Immature natural killer cell (primary cell): ENCODE measurements around the gene WNK1. TPM values are rescaled to one million over a fixed set of nuclear protein-coding genes. Genes with fewer than 3 reads are reported as not detected.
A peak's percentile ranks its signal among the peaks of the same experiment; 100 is the strongest.

ENCODE experiments used
- DNase-seq, 3 donors: peaks; one replicate each; pipeline ENCODE4 v3.0.0; 2022; ENCODE audit warnings: mixed read lengths in 1 of 3
- H3K27ac Mint-ChIP-seq, 6 donors: one replicate each; pipeline ENCODE4 v1.8.0; 2020; ENCODE audit warnings: mixed read lengths in 6 of 6, mild to moderate bottlenecking in 5 of 6, inconsistent platforms in 4 of 6, moderate library complexity in 3 of 6
- H3K27me3 Mint-ChIP-seq, 3 donors: one replicate each; pipeline ENCODE4 v1.8.0; 2020 to 2021; ENCODE audit warnings: low read depth in 3 of 3, mild to moderate bottlenecking in 3 of 3, mixed read lengths in 3 of 3, moderate library complexity in 3 of 3, inconsistent platforms in 1 of 3
- H3K36me3 Mint-ChIP-seq, 3 donors: one replicate each; pipeline ENCODE4 v1.8.0; 2020; ENCODE audit warnings: mixed read lengths in 3 of 3, inconsistent platforms in 2 of 3, mild to moderate bottlenecking in 2 of 3
- H3K4me1 Mint-ChIP-seq, 2 donors: one replicate each; pipeline ENCODE4 v1.8.0; 2020; ENCODE audit warnings: inconsistent platforms in 2 of 2, mild to moderate bottlenecking in 2 of 2, mixed read lengths in 2 of 2, moderate library complexity in 1 of 2
- H3K4me3 Mint-ChIP-seq, 5 donors: one replicate each; pipeline ENCODE4 v1.8.0; 2020; ENCODE audit warnings: mild to moderate bottlenecking in 5 of 5, mixed read lengths in 5 of 5, inconsistent platforms in 3 of 5, moderate library complexity in 3 of 5
- H3K9me3 Mint-ChIP-seq, 6 donors: one replicate each; pipeline ENCODE4 v1.8.0; 2020; ENCODE audit warnings: mild to moderate bottlenecking in 6 of 6, mixed read lengths in 6 of 6, inconsistent platforms in 4 of 6, moderate library complexity in 3 of 6
- polyA plus RNA-seq, 3 donors: library from polyadenylated mRNA; unstranded; fragments of 300-500 nt; fragmentation: Illumina TruSeq; gene quantifications; one replicate each; pipeline ENCODE4 v1.2.3, GENCODE V29; 2021

The WNK1 gene
- polyA plus RNA-seq, 3 donors from 2014 or later, result 7.5 to 46.5 (median 8.6) TPM

DNA sequence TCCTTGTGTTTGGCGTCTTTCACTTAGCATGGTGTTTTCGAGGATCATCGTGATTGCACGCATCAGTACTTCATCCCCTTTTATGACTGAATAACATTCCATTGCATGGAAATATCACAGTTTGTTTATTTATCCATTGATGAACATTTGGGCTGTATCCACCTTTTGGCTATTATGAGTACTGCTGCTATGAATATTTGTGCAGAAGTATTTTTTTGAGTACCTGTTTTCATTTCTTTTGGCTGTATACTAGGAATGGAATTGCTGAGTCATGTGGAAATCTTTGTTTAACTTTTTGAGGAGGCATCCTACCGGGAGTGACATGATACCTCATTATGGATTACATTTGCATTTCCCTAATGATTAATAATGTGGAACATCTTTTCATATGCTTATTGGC lies 66.4 kb downstream of the WNK1 start:
- Mint-ChIP-seq H3K4me3 (no peak overlapping the region), H3K27ac (peak overlapping the region in 1 of 6 donors; percentile 45), H3K36me3 (peaks cover 0 to 13% (median 5%) of the 10 kb centered on the region in 3 donors), H3K9me3 (peaks cover 0 to 6% (median 0%) of the 10 kb centered on the region in 6 donors), H3K27me3 (no peaks in the 10 kb centered on the region), H3K4me1 (peaks cover 35 to 45% of the 10 kb centered on the region in 2 donors)
- DNase-seq, result no peak

DNA sequence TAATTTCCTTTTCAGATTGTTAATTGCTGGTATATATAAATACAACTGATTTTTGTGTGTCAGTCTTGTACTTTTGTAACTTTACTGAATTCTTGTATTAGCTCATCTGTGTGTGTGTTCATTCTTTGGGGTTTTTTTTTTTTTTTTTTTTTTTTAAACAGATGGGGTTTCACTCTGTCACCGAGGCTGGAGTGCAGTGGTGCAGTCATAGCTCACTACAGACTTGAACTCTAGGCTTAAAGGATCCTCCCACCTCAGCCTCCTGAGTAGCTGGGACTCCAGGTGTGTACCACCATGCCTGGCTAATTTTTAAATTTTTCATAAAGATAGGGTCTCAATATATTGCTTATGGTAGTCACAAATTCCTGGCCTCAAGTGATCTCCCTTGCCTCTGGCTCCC lies 68.0 kb downstream of the WNK1 start:
- peaks cover 36 to 58% of the 10 kb centered on the region in 2 donors for H3K4me1 Mint-ChIP-seq
- H3K36me3 Mint-ChIP-seq, result peaks cover 0 to 13% (median 5%) of the 10 kb centered on the region in 3 donors
- peak overlapping the region in 5 of 6 donors; percentile 11 to 71 (median 32) for H3K27ac Mint-ChIP-seq
- no peak overlapping the region for H3K4me3 Mint-ChIP-seq
- peaks cover 0 to 6% (median 0%) of the 10 kb centered on the region in 6 donors for H3K9me3 Mint-ChIP-seq
- DNase-seq, result no peak
- peaks cover 0 to 2% (median 0%) of the 10 kb centered on the region in 3 donors for H3K27me3 Mint-ChIP-seq

DNA sequence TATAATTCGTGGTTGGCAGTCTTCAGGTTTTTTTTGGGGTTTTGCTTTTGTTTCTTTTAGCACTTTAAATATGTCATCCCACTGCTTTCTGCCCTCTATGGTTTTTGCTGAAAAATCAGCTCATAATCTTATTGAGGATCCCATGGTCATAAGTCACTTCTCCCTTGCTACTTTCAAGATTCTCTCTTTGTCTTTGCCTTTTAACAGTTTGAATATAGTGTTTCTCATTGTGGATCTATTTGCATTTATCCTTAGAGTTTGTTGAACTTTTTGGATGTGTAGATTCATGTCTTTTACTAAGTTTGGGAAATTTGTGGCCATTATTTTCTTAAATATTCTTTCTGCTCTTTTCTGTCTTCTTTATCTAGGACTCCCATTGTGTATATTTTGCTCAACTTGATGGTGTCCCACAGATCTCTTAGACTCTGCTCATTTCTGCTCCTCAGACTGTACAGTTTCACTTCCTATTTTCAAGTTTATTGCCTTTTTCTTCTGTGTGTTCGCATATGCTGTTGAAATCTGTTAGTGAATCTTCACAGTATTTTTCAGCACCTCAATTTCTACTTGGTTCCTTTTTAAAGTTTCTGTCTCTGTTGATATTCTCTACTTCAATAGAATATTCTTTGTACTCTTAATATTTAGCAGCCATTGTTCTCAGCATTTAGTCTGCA lies 70.8 kb downstream of the WNK1 start:
- H3K27ac Mint-ChIP-seq, result peak overlapping the region; percentile 1 to 88 (median 24)
- peaks cover 0 to 6% (median 0%) of the 10 kb centered on the region in 6 donors for H3K9me3 Mint-ChIP-seq
- peaks cover 0 to 9% (median 0%) of the 10 kb centered on the region in 3 donors for H3K36me3 Mint-ChIP-seq
- H3K4me1 Mint-ChIP-seq, result peaks cover 35 to 66% of the 10 kb centered on the region in 2 donors
- H3K27me3 Mint-ChIP-seq, result peaks cover 0 to 2% (median 0%) of the 10 kb centered on the region in 3 donors
- DNase-seq, result no peak
- H3K4me3 Mint-ChIP-seq, result peak overlapping the region in 2 of 5 donors; percentile 7 to 8

DNA sequence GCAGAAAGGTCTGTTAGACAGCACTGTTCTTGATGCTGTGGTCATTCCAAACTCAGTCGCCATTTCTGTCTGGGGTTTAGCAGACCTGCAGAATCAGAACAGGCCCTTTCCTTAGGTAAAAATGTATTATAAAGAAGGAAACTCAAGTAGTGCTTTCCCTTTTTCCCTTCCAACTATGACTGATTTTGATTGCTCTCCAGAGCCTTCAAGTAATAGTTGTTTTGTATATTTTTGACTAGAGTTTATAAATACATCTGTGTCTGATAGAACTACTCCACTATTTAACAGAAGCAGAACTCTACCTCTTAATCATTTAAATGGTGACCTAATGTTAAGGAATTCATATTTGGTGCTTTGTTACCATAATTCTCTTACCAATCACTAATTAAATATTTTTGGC lies 74.0 kb downstream of the WNK1 start:
- H3K4me1 Mint-ChIP-seq, result peaks cover 22 to 62% of the 10 kb centered on the region in 2 donors
- peaks cover 0 to 2% (median 2%) of the 10 kb centered on the region in 3 donors for H3K27me3 Mint-ChIP-seq
- H3K4me3 Mint-ChIP-seq, result no peak overlapping the region
- DNase-seq, result no peak
- H3K36me3 Mint-ChIP-seq, result peaks cover 5 to 22% (median 12%) of the 10 kb centered on the region in 3 donors
- peaks cover 0 to 6% (median 0%) of the 10 kb centered on the region in 6 donors for H3K9me3 Mint-ChIP-seq
- H3K27ac Mint-ChIP-seq, result no peak overlapping the region

- peak overlapping the region in 3 of 6 donors; percentile 7 to 42 (median 35) for H3K27ac Mint-ChIP-seq
- H3K27me3 Mint-ChIP-seq, result peaks cover 0 to 2% (median 2%) of the 10 kb centered on the region in 3 donors
- peaks cover 5 to 17% (median 12%) of the 10 kb centered on the region in 3 donors for H3K36me3 Mint-ChIP-seq
- H3K9me3 Mint-ChIP-seq, result no peaks in the 10 kb centered on the region
- no peak for DNase-seq
- H3K4me3 Mint-ChIP-seq, result no peak overlapping the region
- peaks cover 4 to 51% of the 10 kb centered on the region in 2 donors for H3K4me1 Mint-ChIP-seq
Observed at GRCh38 chr12:828726-829395, 76.5 kb downstream of the WNK1 start.

DNA sequence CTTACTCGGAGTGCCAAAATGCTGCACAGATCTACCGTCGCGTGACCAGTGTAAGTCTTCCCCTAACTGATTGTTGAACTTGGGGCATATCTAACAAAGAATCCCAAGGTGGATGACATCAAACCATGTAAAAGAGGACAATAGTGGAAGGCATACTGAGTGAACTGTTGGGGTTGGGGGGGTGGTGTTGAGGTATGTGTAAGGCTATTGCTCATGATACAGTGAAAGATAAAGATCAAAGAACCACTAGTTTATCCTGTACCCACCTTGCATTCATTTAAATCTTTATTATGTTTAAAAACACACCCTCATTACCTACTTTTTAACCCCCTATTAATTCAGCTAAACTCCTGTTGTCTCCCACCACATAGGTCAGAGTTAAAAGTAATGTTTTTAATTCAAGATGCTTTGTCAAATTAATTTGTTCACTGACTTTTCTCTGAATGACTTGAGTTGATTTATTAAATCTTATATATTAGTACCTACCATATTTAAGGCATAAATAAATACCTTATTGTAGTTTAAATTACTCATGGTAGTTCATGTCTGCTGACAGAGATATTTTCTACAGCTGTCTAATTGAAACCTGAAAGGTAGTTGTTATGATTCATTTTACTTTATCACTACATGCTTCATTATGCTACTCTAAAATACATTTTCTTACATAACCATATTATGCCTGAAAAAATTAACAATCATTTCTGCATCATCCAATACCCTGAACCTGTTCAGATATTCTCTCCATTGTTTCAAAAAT lies 77.9 kb downstream of the WNK1 start:
- DNase-seq, result no peak
- H3K27me3 Mint-ChIP-seq, result peaks cover 0 to 2% (median 0%) of the 10 kb centered on the region in 3 donors
- peaks cover 7 to 51% of the 10 kb centered on the region in 2 donors for H3K4me1 Mint-ChIP-seq
- H3K36me3 Mint-ChIP-seq, result peaks cover 5 to 17% (median 12%) of the 10 kb centered on the region in 3 donors
- no peaks in the 10 kb centered on the region for H3K9me3 Mint-ChIP-seq
- no peak overlapping the region for H3K4me3 Mint-ChIP-seq
- H3K27ac Mint-ChIP-seq, result peak overlapping the region in 2 of 6 donors; percentile 45 to 60

DNA sequence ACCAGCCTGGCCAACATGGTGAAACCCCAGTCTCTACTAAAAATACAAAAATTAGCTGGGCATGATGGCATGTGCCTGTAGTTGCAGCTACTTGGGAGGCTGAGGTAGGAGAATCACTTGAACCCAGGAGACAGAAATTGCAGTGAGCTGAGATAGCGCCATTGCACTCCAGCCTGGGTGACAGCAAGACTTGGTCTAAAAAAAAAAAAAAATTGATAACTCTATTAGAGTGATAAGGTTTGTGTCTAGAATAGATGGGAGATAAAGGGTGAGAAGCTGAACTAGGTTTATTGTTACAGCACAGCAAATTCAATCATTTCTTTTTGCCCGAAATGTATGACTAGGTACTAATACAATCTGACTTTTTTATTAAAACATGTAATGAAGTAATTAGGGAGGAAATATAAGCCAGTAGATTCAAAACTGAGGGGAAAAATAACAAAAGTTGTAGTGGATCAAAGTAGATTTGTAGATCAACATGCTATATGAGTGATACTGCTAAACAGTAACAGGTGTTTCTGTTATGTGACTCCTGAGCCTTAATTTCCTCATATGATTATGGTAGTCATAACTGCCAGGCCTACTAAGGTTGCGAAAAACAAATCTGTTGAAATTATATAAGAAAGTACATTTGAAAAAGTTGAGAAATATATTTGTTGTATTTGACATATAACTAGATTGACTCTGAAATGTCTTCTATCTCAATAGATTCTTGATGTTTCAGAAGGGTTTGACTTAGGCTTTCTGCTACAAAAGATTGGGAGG lies 83.6 kb downstream of the WNK1 start:
- H3K9me3 Mint-ChIP-seq, result no peaks in the 10 kb centered on the region
- peaks cover 0 to 3% (median 0%) of the 10 kb centered on the region in 3 donors for H3K36me3 Mint-ChIP-seq
- H3K4me1 Mint-ChIP-seq, result peaks cover 10 to 34% of the 10 kb centered on the region in 2 donors
- DNase-seq, result no peak
- no peak overlapping the region for H3K4me3 Mint-ChIP-seq
- no peaks in the 10 kb centered on the region for H3K27me3 Mint-ChIP-seq
- peak overlapping the region in 2 of 6 donors; percentile 32 to 65 for H3K27ac Mint-ChIP-seq

- Mint-ChIP-seq H3K4me1 (peaks cover 12 to 34% of the 10 kb centered on the region in 2 donors), H3K27me3 (no peaks in the 10 kb centered on the region), H3K4me3 (no peak overlapping the region), H3K36me3 (no peaks in the 10 kb centered on the region), H3K9me3 (no peaks in the 10 kb centered on the region), H3K27ac (no peak overlapping the region)
- no peak for DNase-seq
Observed at GRCh38 chr12:836952-837351, 84.6 kb downstream of the WNK1 start.

DNA sequence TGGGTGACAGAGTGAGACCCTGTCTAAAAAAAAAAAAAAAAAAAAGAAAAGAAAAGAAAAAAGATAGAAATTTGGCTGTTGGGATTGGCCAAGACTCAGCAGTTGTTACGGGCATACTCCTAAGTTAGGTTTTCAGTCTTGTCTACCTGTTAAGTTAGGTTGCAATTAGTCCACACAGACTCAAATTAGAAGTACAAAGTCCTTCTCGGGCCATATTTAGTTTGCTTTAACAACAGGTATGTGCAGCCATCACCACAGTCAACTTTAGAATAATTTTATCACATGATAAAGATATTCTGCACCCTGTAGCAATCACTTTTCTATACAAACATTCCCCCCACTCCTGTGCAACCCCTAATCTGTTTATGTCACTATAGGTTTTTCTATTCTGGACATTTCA lies 85.2 kb downstream of the WNK1 start:
- Mint-ChIP-seq H3K4me3 (no peak overlapping the region), H3K36me3 (no peaks in the 10 kb centered on the region), H3K27ac (peak overlapping the region in 3 of 6 donors; percentile 1 to 25 (median 12)), H3K4me1 (peaks cover 13 to 37% of the 10 kb centered on the region in 2 donors), H3K9me3 (no peaks in the 10 kb centered on the region), H3K27me3 (no peaks in the 10 kb centered on the region)
- no peak for DNase-seq

DNA sequence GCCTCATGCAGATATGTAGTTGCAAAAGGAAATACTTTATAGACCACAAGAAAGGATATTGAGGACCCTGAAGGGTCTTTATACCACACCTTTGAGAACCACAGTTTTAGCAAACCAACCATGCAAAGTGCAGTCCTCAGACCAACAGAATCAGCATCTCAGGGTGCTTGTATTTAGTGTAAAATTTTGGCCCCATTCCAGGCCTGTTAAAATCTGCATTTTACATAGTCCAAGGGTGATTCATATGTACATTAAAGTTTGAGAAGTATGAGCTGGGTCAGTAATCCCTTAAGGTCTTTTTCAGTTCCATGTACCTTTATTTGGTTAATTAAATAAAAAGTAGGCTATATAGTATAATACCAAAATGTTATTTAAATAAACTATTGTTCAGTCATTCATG lies 91.2 kb downstream of the WNK1 start:
- Mint-ChIP-seq H3K9me3 (no peaks in the 10 kb centered on the region), H3K4me1 (peaks cover 17 to 53% of the 10 kb centered on the region in 2 donors), H3K27ac (peak overlapping the region in 1 of 6 donors; percentile 11), H3K4me3 (no peak overlapping the region), H3K27me3 (no peaks in the 10 kb centered on the region), H3K36me3 (no peaks in the 10 kb centered on the region)
- DNase-seq, result no peak

GRCh38 chr12:846421-846820 lies 94.0 kb downstream of the WNK1 start:
- Mint-ChIP-seq H3K27ac (peak overlapping the region in 1 of 6 donors; percentile 20), H3K4me1 (peaks cover 30 to 67% of the 10 kb centered on the region in 2 donors)

DNA sequence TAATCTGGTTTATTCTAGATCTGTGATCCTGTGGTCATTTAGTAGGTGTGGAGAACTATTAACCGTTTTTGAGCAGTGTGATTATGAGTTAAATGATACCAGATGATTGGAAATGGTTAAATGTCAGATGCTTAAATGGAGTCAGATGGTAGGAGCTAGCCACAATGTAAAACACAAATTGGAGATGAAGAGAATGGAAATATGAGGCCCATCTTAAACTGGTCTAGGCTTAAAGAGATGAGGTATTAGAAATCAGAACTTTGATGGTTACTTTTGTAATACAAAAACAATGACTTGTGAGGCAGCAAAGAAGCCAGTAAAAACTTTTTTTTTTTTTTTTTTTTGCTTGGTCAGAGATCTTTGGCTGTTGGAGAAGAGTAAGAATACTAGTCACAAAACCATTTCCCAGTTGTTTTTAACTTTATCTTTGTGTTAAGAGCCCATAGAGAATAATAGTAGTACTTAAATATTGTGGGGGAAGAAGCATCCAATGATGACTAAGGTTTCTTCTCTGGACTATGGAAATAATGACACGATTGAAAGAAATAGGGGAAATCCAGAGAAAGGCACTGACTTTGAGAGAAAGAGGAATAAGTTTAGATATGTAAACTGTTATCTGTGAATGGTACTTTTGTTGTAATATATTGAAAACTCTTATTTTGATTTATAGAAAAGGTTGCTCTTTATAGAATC lies 95.9 kb downstream of the WNK1 start:
- Mint-ChIP-seq H3K9me3 (no peaks in the 10 kb centered on the region), H3K27ac (peak overlapping the region in 1 of 6 donors; percentile 72), H3K27me3 (peaks cover 0 to 2% (median 0%) of the 10 kb centered on the region in 3 donors), H3K36me3 (no peaks in the 10 kb centered on the region), H3K4me1 (peaks cover 32 to 74% of the 10 kb centered on the region in 2 donors), H3K4me3 (no peak overlapping the region)
- no peak for DNase-seq

More at GRCh38 chr12:846421-846820, 94.0 kb downstream of the WNK1 start:
- H3K36me3 Mint-ChIP-seq, result no peaks in the 10 kb centered on the region
- no peaks in the 10 kb centered on the region for H3K27me3 Mint-ChIP-seq
- no peak for DNase-seq
- no peaks in the 10 kb centered on the region for H3K9me3 Mint-ChIP-seq
- no peak overlapping the region for H3K4me3 Mint-ChIP-seq
